ENCODE measurements around the gene BEND6.
"Not testable (repeated sequence)": the region's sequence is repeated elsewhere in the genome, so short reads cannot be mapped to it uniquely, and the experiment has no call there.

- not testable (repeated sequence) for TF ChIP-seq EZH2 (IDR thresholded peaks at IDR 0.05; ENCODE audit: low read length, unreplicated experiment); EZH2phosphoT487 (IDR thresholded peaks at IDR 0.05; ENCODE audit: borderline replicate concordance, low read length)
These were observed 44.8 kb downstream of the BEND6 start for GRCh38 chr6:56999748-57000147.
